RCC 7860 (cell line): ENCODE data around the gene MPZL3.

ENCODE experiments used
- DNase-seq: peaks from one replicate; pipeline ENCODE4 v3.0.0-alpha.2; 2015; ENCODE audit warnings: low spot score
- FAIRE-seq: peaks from 2 replicates; lab custom pipeline; 2012; peaks lifted over from hg19 to GRCh38; lab: Jason Lieb, UNC

The MPZL3 gene

DNA sequence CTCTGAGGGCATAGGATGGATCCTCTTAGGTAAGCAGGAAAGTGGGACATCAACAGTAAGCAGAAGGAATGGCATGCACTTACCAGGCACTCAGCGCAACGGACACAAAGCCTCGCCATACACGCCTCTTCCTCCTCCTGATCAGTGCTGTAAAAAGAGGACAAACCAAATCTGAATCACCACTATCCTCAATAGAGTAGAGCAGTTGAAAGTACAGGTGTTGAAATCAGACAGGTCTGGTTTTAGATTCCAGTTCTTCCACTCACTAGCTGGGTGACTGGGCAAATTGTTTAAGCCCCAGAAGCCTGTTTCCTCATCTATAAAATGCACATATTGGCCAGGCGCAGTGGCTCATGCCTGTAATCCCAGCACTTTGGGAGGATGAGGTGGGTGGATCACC lies 18.8 kb downstream of the MPZL3 start:
- no peak for FAIRE-seq
- DNase-seq = no peak

- FAIRE-seq (no peak), DNase-seq (no peak)
Measured at GRCh38 chr11:118232659-118233058, 19.5 kb downstream of the MPZL3 start.

GRCh38 chr11:118231461-118231860 lies 20.7 kb downstream of the MPZL3 start:
- FAIRE-seq (no peak), DNase-seq (no peak)

DNA sequence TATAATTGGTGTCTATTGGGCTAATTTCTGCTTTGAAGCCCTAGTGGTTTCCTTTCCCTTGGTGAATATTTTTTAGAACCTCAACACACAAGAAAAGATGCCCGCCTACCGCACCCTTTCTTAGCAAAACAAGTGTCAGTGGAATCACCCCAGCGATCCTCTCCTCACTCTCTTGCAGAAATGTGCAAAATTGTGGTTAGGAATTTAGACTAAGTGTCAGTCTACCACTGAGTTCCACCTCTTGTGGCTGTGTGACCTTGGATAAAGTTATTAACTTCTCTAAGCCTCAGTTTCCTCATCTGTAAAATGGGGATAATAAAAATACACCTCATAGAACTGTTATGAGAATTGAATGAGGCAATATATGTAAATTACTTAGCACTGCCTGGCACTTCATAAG lies 22.1 kb downstream of the MPZL3 start:
- no peak for FAIRE-seq

DNA sequence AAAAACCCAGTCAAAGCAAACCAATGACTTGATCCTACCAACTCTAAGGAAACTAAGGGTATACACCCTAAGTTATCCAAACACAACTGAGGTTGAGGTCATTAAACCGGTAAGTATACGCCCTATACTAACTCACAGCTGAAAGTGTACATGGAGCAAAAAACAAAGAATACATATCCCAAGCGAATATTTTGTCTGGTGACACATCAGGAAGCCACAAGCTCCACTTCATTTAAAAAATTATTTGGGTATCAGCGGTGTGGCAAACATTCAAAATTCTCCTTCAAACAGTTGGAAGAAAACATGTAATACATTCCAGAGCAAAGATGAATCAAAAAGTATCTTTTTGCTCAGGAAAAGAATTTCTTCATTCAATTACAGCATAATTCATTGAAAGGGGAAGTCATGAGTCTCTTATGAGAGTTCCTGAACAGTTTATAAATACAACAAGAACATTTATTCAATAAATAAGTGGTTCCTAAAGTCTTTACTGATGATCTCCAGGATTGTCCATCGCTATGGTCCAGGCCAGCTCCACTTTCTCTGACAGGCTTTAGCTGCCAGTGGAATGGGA lies 22.8 kb downstream of the MPZL3 start:
- no peak for FAIRE-seq

More for the DNA sequence above, 22.1 kb downstream of the MPZL3 start:
- no peak for DNase-seq

GRCh38 chr11:118227865-118228785 lies 24.0 kb downstream of the MPZL3 start:
- FAIRE-seq (no peak), DNase-seq (no peak)

More for the DNA sequence above, 22.8 kb downstream of the MPZL3 start:
- no peak for DNase-seq

DNA sequence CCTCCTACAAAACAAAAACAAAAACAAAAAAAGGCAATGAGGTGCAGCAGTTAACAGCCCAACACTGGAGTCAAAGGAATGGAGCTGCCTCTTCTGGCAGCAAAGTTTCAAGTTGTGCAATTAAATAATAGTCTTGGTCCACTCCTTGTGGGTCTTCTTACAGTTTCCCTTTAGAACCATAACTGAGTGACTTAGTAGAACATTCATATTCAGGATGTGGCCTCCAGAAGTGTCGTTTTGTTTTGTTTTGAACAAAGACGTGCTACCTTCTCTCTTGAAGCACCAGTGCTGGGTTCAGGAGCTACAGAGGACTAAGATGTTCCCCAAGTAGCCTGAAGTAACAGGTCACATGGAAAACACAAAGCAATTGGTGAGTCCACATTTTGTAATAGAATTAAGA lies 25.4 kb downstream of the MPZL3 start:
- no peak for FAIRE-seq
- no peak for DNase-seq

DNA sequence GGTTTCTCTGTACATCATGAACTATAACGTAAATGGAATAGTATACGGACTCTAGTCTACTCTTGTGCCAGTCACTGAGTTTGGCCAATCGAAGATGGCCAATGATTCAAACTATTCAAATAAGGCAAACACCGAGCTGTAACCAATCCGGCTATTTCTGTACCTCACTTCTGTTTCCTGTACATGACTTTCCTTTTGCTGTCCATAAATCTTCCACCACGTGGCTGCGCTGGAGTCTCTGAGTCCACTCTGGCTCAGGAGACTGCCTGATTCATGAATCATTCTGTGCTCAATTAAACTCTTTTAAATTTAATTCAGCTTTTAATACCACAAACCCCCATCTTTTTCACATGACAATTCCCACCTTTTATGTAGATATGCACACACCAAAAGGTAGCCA lies 25.9 kb downstream of the MPZL3 start:
- DNase-seq (no peak), FAIRE-seq (no peak)

DNA sequence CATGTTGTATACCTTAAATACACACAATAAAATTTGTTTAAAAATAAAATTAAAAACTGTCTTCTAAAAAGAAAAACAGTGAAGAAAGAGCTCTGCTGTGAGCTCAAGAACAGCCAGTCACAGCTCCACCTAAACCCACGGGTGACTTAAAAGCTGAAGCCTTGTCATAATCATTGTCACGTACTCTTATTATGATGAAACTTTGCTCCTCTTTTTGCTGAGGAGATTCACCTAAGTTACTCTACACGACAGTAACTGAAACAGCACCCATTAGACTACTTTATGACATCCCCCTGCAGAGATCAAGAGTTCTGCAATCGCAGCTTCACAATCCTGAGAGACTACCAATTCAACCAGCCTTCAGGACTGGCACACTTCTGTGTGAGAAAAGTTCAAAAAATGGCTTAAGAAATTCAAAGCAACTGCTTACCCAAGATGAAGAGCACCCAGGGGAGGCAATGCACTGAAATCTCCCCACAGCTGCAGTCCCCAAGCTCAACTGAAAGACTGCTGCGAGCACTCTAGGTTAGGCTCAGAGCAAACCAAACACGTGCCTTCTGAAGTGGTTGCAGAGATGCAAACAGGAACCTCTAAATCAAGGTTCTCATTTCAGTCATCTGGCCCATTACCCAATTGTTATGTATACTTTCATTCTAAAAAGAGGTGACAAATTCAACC lies 27.5 kb downstream of the MPZL3 start, which contains the start of gene JAML:
TSS of gene JAML (minus strand) at position 501 of the 678 bp plus-strand sequence. CDS start 10,145 bp downstream, outside the sequence.
- no peak for DNase-seq

GRCh38 chr11:118223992-118224391 lies 28.2 kb downstream of the MPZL3 start:
- no peak for DNase-seq
- no peak for FAIRE-seq

More for the DNA sequence above, 27.5 kb downstream of the MPZL3 start, which contains the start of gene JAML:
- no peak for FAIRE-seq

DNA sequence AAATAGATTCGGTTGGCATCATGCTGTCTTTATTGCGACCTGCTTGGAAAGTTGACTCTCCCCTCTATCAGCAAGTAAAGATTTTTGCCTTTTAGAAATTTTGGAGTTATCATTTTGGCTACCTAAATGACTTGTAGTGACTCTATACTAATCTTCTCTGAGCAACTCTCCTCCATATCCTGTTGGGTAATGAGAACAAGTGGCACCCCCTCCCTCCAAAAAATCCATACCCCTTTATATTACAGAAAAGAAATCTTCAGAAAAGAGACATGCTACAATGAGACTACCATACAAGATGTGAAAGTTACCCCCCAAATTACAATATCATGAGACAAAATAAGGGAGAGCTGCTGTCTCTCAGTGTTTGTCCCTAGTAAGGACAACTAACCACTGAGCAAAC lies 28.6 kb downstream of the MPZL3 start:
- no peak for DNase-seq
- no peak for FAIRE-seq

- no peak for DNase-seq
- FAIRE-seq = no peak
Measured at GRCh38 chr11:118222437-118222836, 29.7 kb downstream of the MPZL3 start.

- no peak for DNase-seq
- FAIRE-seq = no peak
Measured at GRCh38 chr11:118221419-118221818, 30.7 kb downstream of the MPZL3 start.

DNA sequence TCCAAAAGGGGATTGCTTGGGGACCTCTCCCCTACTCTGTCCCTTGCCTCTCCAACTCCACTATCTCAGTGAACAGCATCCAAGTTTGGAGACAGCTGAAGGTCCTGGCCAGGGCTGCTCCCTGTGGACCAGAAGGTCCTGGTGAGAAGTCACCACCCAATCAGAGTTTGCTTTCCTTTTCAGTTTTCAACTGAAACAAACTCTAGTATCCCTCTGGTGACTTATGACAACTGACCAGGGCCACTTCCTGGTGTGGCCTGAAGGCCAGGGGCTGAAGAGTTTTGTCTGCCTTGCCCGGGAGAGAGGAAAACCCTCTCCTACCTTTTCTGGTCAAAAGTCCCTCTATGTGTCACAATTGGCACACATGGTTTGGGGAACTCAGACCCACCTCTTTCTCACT lies 32.4 kb downstream of the MPZL3 start:
- DNase-seq (no peak), FAIRE-seq (no peak)

DNA sequence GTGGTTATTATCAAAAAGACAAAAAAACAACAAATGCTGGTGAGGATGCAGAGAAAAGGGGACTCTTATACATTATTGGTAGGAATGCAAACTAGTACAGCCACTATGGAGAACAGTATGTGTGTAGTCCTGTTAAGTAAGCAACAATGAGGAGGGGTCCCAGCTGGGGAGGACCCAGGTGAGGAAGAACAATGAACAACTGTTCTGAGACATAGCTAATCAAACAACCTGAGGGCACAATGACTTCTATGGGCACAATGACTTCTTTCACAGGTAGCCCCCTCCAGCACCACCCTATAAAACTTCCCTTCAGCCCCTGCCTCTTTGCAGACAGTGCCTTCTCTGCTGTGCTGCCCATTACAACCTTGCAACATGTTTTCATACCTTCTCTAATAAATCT lies 32.9 kb downstream of the MPZL3 start:
- no peak for DNase-seq
- FAIRE-seq = no peak

GRCh38 chr11:118217575-118217974 lies 34.6 kb downstream of the MPZL3 start:
- FAIRE-seq (no peak), DNase-seq (no peak)

GRCh38 chr11:118216621-118217481 lies 35.3 kb downstream of the MPZL3 start:
- no peak for FAIRE-seq
- DNase-seq = no peak

DNA sequence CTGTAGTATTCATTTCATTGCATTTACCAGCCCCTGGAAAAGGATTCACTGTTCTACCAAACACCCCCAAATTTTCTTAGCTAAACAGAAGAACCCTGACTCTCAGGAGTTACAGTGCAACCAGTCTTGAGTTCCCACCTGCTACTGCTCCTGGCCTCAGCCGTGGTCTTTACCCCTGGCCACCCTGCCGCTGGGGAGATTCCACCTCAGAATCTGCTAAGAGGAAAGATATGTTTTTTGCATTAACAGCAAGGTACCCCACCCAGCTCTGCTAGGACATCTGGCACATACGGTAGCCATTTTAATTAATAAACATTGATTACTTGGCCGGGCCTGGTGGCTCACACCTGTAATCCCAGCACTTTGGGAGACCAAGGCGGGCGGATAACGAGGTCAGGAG lies 36.4 kb downstream of the MPZL3 start:
- DNase-seq (no peak), FAIRE-seq (no peak)

- FAIRE-seq (no peak), DNase-seq (no peak)
Measured at GRCh38 chr11:118215262-118215661, 36.9 kb downstream of the MPZL3 start.

GRCh38 chr11:118214210-118214914 lies 37.8 kb downstream of the MPZL3 start:
- DNase-seq = no peak

More at GRCh38 chr11:118214210-118214914, 37.8 kb downstream of the MPZL3 start:
- no peak for FAIRE-seq
